Cardiac muscle cell (in vitro differentiated cells and primary cell): ENCODE measurements around the gene CMSS1. TPM values are rescaled to one million over a fixed set of nuclear protein-coding genes. Genes with fewer than 3 reads are reported as not detected.

Experiments
- DNase-seq, 2 donors: peaks; one replicate each; pipeline versions ENCODE4 v3.0.0 to v3.0.0-alpha.2; 2010 to 2017; ENCODE audit warnings: low read depth in 1 of 2, low spot score in 1 of 2
- H3K27ac ChIP-seq: fragments of 200-600 bp; sonication (generic); 2 replicates; pipeline ENCODE4 v1.5.1; 2016
- H3K27me3 ChIP-seq: fragments of 200-600 bp; sonication (generic); 2 replicates; pipeline ENCODE4 v1.6.0; 2016; ENCODE audit warnings: control low read depth
- H3K36me3 ChIP-seq: fragments of 200-600 bp; sonication (generic); 2 replicates; pipeline ENCODE4 v1.5.1; 2016; ENCODE audit warnings: control low read depth
- H3K4me1 ChIP-seq: fragments of 200-600 bp; sonication (generic); 2 replicates; pipeline ENCODE4 v1.8.1; 2017; ENCODE audit warnings: low read depth, mild to moderate bottlenecking, mixed run types
- H3K4me3 ChIP-seq: fragments of 200-600 bp; sonication (generic); 2 replicates; pipeline ENCODE4 v1.5.1; 2016; ENCODE audit warnings: mild to moderate bottlenecking
- H3K9me3 ChIP-seq: fragments of 200-600 bp; sonication (generic); 2 replicates; pipeline ENCODE4 v1.5.1; 2017; ENCODE audit warnings: low read depth, mild to moderate bottlenecking, control low read depth
- polyA plus RNA-seq: library from polyadenylated mRNA; unstranded; fragments of >200 nt; fragmentation: Nextera tagmentation; extraction: Ambion mirVana; gene quantifications from 2 replicates; pipeline ENCODE4 v1.2.1, GENCODE V29; 2016
- total RNA-seq: library from RNA; depleted of rRNA; stranded (reverse); fragments of >200 nt; gene quantifications from 2 replicates; pipeline ENCODE4 v1.2.3, GENCODE V29; 2016
- TF ChIP-seq, protein P1 (sequence below): IDR thresholded peaks from 2 replicates; pipeline ENCODE4 v1.5.1; 2012; ENCODE audit warnings: low read depth, mild to moderate bottlenecking, low read length

CMSS1 gene
- total and polyA plus RNA-seq, 2 experiments from 2014 or later, result 13.1 to 32.9 TPM

GRCh38 chr3:100117093-100117492, 299.4 kb downstream of the CMSS1 start:
- TF ChIP-seq, protein P1, sequence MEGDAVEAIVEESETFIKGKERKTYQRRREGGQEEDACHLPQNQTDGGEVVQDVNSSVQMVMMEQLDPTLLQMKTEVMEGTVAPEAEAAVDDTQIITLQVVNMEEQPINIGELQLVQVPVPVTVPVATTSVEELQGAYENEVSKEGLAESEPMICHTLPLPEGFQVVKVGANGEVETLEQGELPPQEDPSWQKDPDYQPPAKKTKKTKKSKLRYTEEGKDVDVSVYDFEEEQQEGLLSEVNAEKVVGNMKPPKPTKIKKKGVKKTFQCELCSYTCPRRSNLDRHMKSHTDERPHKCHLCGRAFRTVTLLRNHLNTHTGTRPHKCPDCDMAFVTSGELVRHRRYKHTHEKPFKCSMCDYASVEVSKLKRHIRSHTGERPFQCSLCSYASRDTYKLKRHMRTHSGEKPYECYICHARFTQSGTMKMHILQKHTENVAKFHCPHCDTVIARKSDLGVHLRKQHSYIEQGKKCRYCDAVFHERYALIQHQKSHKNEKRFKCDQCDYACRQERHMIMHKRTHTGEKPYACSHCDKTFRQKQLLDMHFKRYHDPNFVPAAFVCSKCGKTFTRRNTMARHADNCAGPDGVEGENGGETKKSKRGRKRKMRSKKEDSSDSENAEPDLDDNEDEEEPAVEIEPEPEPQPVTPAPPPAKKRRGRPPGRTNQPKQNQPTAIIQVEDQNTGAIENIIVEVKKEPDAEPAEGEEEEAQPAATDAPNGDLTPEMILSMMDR, result no peak
- Histone ChIP-seq H3K4me3 (no peak overlapping the region), H3K36me3 (no peaks in the 10 kb centered on the region), H3K9me3 (no peaks in the 10 kb centered on the region), H3K27ac (no peak overlapping the region), H3K4me1 (peaks cover 4% of the 10 kb centered on the region), H3K27me3 (no peaks in the 10 kb centered on the region)
- DNase-seq, result no peak

DNA sequence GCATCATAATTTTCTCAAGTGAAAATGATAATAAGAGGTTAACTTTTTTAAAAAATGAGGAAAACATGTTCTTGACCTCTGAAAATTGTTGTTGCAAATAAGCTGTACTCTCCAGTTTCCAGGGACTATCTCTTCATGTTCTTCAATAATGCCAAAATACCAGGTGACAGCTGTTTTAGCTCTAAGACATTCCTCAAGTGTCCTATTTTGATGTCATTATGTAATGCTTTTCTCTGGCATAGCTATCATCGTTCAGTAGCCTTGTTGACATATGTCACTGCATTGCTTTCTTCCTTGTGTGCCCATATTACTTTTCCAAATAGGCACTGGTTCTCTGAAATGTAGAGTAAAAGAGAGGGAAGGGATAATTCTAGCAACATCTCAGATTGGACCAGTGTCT, 302.4 kb downstream of the CMSS1 start:
- Histone ChIP-seq H3K4me3 (no peak overlapping the region), H3K9me3 (no peaks in the 10 kb centered on the region), H3K36me3 (no peaks in the 10 kb centered on the region), H3K27ac (no peak overlapping the region), H3K27me3 (no peaks in the 10 kb centered on the region), H3K4me1 (peaks cover 22% of the 10 kb centered on the region)
- no peak for DNase-seq
- TF ChIP-seq, protein P1, result no peak

GRCh38 chr3:100120693-100121092, 303.0 kb downstream of the CMSS1 start:
- TF ChIP-seq, protein P1, result no peak
- Histone ChIP-seq H3K4me1 (peaks cover 29% of the 10 kb centered on the region), H3K27me3 (no peaks in the 10 kb centered on the region), H3K4me3 (no peak overlapping the region), H3K9me3 (no peaks in the 10 kb centered on the region), H3K36me3 (no peaks in the 10 kb centered on the region), H3K27ac (no peak overlapping the region)
- DNase-seq, result no peak

GRCh38 chr3:100122321-100122720, 304.7 kb downstream of the CMSS1 start:
- Histone ChIP-seq H3K4me3 (no peak overlapping the region), H3K36me3 (no peaks in the 10 kb centered on the region), H3K27ac (no peak overlapping the region), H3K27me3 (no peaks in the 10 kb centered on the region), H3K9me3 (no peaks in the 10 kb centered on the region), H3K4me1 (peaks cover 30% of the 10 kb centered on the region)
- DNase-seq, result no peak
- TF ChIP-seq, protein P1, result no peak

DNA sequence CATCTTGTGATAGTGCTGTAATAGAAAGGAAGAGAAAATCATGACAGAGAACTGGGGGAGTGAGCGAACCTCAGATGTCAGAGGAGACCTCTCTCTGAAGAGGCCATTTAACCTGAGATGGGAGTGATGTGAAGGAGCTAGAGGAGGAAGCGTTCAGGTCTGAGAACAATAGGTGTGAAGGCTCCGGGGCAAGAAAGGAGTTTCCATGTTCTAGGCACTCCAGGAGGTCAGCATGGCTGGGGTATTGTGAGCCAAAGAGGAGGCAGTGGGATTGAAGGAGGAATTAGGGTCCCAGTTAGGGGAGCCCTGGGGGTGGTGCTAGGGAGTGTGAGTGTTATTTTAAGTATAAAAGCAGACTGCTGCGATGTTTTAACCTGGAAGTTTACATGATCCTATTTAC, 305.4 kb downstream of the CMSS1 start:
- no peaks in the 10 kb centered on the region for H3K9me3 ChIP-seq
- TF ChIP-seq, protein P1, result no peak
- H3K4me1 ChIP-seq, result peaks cover 30% of the 10 kb centered on the region
- no peak overlapping the region for H3K4me3 ChIP-seq
- H3K36me3 ChIP-seq, result no peaks in the 10 kb centered on the region
- no peak for DNase-seq
- H3K27me3 ChIP-seq, result no peaks in the 10 kb centered on the region
- no peak overlapping the region for H3K27ac ChIP-seq
